MM.1S (cell line): ENCODE results near the gene TFDP2.

Source experiments
- EZH2 ChIP-seq: fragments of 300-600 bp; sonication (generic); optimal IDR thresholded peaks from 2 replicates; pipeline ENCODE3; 2017; ENCODE audit warnings: low read depth, mild to moderate bottlenecking, antibody characterized with exemption, low read length, mixed read lengths
- EZH2phosphoT487 ChIP-seq: fragments of 300-600 bp; sonication (generic); IDR thresholded peaks from 2 replicates; pipeline ENCODE4 v1.6.1; 2018; ENCODE audit warnings: antibody characterized with exemption, low read length
- TF ChIP-seq, protein P1 (sequence below): fragments of 300-600 bp; sonication (generic); IDR thresholded peaks from 2 replicates; pipeline ENCODE4 v1.5.1; 2016; ENCODE audit warnings: antibody characterized with exemption, low read length, mixed read lengths

DNA sequence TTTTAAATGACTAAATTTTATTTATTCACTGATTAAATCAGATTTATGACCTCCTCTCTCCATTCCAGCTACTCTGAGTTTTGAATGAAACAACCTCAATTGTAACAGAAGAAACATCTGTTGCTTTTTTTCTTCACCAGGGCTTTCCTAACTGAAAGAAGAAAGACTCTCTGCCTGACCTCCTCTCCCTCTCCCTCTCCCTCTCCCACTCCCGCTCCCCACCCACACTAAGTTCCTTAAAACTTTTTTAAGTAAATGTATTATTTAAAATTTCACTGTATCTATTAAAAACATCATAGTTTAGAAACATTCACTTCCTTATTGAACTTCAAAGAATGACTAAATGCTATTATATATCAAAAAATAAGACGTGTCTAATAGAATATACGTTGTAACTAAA, 122.0 kb downstream of the TFDP2 start:
- TF ChIP-seq, protein P1, sequence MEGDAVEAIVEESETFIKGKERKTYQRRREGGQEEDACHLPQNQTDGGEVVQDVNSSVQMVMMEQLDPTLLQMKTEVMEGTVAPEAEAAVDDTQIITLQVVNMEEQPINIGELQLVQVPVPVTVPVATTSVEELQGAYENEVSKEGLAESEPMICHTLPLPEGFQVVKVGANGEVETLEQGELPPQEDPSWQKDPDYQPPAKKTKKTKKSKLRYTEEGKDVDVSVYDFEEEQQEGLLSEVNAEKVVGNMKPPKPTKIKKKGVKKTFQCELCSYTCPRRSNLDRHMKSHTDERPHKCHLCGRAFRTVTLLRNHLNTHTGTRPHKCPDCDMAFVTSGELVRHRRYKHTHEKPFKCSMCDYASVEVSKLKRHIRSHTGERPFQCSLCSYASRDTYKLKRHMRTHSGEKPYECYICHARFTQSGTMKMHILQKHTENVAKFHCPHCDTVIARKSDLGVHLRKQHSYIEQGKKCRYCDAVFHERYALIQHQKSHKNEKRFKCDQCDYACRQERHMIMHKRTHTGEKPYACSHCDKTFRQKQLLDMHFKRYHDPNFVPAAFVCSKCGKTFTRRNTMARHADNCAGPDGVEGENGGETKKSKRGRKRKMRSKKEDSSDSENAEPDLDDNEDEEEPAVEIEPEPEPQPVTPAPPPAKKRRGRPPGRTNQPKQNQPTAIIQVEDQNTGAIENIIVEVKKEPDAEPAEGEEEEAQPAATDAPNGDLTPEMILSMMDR = no peak
- no peak for TF ChIP-seq EZH2
- TF ChIP-seq EZH2phosphoT487 = no peak
